Panc1 (cell line): ENCODE results near the gene GABPB1.

ENCODE experiments used
- POLR2AphosphoS5 ChIP-seq: IDR thresholded peaks from 2 replicates; pipeline ENCODE4 v1.6.1; 2012; ENCODE audit warnings: mild to moderate bottlenecking, low read depth, low read length, moderate library complexity
- SIN3A ChIP-seq: IDR thresholded peaks from 2 replicates; pipeline ENCODE4 v1.6.1; 2012; ENCODE audit warnings: low read depth, mild to moderate bottlenecking, low read length, moderate library complexity, borderline replicate concordance; ENCODE audit not compliant: insufficient read depth
- TF ChIP-seq, protein P1 (sequence below): fragments of 450-650 bp; IDR thresholded peaks from 2 replicates; pipeline ENCODE4 v1.5.1; 2017; ENCODE audit warnings: mild to moderate bottlenecking
- TF ChIP-seq, protein P2 (sequence below), 2 experiments: IDR thresholded peaks; 2 replicates each; pipeline ENCODE4 v1.6.1; 2011 to 2012; ENCODE audit warnings: low read depth in 2 of 2, control low read depth in 1 of 2, low read length in 1 of 2, mild to moderate bottlenecking in 1 of 2, moderate library complexity in 1 of 2; ENCODE audit not compliant: insufficient read depth in 1 of 2

DNA sequence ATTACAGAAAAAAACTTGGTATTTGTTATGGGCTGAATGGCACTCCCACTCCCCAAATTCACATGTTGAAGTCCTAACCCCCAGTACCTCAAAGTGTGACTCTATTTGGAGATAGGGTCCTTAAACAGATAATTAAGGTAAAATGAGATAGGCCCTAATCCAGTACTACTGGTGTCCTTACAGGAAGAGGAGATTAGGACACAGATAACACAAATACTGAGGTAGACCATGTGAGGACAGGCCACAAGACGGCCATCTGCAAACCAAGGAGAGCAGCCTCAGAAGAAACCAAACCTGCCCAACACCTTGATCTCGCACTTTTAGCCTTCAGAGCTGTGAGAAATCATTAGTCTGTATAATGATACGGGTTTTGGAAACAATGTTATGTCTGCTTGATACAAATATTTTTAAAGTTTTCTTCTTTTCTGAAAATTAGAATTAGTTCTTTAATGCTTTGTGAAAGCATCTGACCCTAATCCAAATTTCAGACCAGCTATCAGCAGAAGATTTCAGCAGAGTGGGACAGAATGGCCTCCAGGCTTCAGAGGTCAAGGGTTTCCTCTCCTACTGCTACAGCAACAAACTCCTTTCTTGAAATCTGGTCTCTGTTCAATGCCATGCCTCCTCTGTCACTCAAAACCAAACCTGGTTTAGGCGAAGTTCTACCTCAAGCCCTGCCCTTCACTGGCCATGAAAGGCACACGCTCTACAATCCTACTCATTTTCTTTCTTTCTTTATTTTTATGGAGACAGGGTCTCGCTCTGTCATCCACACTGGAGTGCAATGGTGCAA is 67.5 kb downstream of the GABPB1 start:
- TF ChIP-seq, protein P1, sequence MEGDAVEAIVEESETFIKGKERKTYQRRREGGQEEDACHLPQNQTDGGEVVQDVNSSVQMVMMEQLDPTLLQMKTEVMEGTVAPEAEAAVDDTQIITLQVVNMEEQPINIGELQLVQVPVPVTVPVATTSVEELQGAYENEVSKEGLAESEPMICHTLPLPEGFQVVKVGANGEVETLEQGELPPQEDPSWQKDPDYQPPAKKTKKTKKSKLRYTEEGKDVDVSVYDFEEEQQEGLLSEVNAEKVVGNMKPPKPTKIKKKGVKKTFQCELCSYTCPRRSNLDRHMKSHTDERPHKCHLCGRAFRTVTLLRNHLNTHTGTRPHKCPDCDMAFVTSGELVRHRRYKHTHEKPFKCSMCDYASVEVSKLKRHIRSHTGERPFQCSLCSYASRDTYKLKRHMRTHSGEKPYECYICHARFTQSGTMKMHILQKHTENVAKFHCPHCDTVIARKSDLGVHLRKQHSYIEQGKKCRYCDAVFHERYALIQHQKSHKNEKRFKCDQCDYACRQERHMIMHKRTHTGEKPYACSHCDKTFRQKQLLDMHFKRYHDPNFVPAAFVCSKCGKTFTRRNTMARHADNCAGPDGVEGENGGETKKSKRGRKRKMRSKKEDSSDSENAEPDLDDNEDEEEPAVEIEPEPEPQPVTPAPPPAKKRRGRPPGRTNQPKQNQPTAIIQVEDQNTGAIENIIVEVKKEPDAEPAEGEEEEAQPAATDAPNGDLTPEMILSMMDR: no peak
- TF ChIP-seq POLR2AphosphoS5 (no peak), SIN3A (no peak)
- TF ChIP-seq, protein P2, sequence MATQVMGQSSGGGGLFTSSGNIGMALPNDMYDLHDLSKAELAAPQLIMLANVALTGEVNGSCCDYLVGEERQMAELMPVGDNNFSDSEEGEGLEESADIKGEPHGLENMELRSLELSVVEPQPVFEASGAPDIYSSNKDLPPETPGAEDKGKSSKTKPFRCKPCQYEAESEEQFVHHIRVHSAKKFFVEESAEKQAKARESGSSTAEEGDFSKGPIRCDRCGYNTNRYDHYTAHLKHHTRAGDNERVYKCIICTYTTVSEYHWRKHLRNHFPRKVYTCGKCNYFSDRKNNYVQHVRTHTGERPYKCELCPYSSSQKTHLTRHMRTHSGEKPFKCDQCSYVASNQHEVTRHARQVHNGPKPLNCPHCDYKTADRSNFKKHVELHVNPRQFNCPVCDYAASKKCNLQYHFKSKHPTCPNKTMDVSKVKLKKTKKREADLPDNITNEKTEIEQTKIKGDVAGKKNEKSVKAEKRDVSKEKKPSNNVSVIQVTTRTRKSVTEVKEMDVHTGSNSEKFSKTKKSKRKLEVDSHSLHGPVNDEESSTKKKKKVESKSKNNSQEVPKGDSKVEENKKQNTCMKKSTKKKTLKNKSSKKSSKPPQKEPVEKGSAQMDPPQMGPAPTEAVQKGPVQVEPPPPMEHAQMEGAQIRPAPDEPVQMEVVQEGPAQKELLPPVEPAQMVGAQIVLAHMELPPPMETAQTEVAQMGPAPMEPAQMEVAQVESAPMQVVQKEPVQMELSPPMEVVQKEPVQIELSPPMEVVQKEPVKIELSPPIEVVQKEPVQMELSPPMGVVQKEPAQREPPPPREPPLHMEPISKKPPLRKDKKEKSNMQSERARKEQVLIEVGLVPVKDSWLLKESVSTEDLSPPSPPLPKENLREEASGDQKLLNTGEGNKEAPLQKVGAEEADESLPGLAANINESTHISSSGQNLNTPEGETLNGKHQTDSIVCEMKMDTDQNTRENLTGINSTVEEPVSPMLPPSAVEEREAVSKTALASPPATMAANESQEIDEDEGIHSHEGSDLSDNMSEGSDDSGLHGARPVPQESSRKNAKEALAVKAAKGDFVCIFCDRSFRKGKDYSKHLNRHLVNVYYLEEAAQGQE (IDR thresholded peaks at IDR 0.05; ENCODE audit: insufficient read depth in 1 of 2, low read depth in 2 of 2, low read length in 1 of 2): no peak
